NCI-H146 treated with DMSO at 0.1 percent for 48 hours (cell line): ENCODE data around the gene TRIM43B.
"Not testable (repeated sequence)": the region's sequence is repeated elsewhere in the genome, so short reads cannot be mapped to it uniquely, and the experiment has no call there.

Experiments
- DNase-seq: peaks from one replicate; lab custom pipeline; 2025; ENCODE audit not compliant: unreplicated experiment; lab: John Stamatoyannopoulos, UW

The TRIM43B gene

DNA sequence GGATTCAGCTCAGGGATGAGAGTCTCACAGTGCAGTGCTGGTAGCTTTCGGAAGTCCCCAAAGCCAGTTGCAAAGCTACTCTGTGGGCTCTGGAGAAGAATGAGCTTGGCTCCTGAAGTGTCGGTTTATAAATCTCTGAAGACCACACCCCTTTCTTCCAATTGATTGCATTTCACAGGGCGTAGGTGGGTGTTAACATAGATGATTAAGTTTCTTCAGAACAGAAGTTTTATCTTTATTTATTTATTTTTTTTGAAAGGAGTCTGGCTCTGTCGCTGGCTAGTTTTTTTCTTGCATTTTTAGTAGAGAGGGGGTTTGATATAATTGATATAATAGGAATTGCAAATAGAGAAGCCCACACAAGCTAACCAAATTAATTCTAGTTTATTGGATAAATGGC is at the start of gene TRIM43B:
TSS of gene TRIM43B (minus strand) at position 101 of the 400 bp plus-strand sequence. CDS start 2,040 bp downstream, outside the sequence.
- DNase-seq, result not testable (repeated sequence)

DNA sequence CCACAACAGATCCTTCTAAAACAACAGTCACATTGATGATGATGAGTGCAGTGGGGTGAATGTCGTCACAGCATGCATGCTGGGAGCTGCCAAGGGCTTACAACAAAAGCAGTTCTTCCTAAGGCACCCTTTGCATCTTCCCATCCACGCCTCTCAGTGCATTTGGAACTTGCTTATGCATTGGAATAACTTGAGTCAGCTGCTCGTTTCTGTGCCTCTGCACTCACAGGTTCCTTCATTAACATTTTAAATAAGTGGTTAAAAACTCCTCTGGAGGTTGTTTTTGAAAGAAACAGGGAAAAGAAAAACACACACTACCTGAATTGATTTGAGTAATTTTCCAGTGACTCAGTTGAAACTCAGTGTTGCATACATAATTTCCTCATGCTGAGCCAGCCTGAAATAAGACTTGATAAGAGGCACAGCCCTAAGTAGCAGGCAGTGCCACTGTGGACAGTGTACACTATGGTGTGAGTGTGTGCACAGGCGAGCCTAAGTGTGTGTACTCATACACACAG is 46.8 kb upstream of the TRIM43B start:
- DNase-seq, result no peak

DNA sequence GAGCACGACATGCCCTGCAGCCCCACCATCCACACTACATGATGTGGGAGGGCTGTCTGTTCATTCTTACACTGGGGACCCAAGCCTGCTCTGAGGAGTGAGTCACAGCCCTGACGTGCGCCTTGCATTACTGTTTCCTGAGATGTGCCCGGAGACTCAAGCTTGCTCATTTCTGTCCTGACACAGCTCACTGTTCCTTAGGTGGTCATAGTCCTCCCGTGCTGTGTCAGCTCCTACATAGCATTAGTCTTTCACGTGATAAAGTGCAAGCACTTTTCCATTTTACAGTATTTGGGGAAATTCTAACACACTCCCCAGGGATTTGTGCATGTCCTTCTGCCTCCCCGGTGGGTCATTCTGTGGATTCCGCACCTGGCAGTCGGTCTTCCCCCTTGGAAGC is 46.2 kb upstream of the TRIM43B start:
- DNase-seq, result no peak

DNA sequence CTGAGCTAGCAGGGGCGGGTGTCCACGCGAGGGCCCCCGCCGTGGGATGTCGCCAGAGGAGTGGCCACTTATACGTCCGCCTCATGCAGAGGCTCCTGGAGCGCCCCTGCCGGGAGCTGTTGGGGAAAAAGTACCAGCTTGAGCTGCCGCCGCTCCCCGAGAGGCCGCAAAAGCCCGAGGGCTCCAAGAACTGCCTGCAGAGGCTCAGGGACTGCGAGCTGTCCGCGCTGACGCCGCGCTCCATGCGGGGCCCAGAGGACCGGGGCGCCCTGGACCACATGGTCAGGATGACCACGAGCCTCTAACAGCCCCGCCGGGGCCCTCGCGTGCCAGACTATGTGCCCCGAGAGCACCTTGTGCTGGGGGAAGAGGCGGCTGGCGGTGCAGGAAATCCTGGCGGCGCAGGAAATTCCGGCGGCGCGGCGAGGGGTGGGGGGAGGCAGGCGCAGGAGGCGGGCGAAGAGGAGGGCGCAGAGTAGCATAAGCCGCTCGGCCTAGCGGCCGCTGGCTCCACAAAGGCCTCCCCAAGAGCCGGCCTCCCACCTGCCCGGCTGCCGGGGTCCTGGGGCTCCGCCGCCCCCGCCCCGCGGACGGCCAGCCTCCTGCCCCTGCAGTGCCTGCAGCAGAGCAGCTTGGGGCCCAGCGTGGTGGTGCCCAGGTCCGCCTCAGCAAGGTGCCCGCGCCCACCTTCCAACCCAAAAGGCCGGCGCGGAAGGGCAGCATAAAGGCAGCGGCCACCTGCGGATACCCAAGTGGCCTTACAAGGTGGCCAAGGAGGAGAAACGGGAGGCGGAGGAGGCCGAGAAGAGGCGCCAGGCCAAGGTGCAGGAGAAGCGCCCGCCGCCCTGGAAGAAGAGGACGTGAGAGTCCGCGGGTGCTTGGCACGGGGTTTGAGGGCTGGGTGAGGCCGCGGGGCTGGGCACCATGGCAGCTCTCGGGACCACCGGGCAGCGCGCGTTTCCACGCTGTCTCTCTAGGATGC is 42.1 kb upstream of the TRIM43B start:
- peak; percentile 63 for DNase-seq

DNA sequence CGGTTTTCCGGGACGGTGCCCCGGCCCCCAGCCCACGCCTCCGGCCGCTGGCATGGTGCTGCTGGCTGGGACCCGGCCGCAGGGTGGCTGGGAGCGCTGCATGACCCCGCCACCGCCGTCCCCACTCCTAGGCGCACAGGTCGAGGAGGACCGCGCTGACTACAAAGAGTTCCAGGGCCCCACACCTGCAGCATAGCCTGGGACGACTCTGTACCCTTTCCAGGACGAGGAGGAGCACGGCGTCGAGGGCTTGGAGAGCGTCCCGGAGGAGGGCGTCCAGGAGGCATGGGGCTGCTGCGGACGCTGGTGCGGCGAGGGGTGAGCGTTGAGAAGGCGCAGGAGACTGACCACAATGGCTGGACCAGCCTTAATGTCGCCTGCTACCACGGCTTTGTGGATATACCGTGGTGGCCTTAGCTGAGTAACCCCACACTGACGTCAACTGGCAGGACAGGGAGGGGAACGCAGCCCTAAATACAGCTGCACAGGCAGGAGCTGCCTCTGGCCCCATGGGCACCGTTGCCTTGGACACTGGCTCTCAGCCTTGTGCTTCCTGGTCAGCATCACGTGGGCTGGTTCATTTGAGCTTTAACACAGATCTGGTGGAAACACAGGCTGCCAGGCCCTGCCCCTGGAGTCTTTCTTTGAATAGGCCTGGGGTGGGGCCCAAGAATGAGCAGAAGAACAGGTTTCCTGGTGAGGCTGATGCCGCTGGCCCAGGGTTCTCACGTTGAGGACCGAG is 40.9 kb upstream of the TRIM43B start:
- DNase-seq, result peak; percentile 42

DNA sequence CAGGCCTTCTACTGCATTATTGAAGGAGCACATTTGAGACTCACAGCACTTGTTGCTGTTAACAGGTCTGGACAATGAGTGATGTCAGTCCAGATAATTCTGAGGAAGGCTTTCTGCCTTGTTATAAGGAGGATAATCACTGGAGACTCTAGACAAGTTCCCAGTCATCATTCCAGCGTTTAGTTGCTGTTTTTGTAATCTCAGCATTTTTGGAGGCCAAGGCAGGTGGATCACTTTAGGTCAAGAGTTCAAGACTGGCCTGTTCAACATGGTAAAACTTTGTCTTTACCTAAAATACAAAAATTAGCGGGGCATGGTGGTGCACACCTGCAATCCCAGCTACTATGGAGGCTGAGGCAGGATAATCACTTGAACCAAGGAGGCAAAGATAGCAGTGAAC is 39.6 kb upstream of the TRIM43B start:
- no peak for DNase-seq

DNA sequence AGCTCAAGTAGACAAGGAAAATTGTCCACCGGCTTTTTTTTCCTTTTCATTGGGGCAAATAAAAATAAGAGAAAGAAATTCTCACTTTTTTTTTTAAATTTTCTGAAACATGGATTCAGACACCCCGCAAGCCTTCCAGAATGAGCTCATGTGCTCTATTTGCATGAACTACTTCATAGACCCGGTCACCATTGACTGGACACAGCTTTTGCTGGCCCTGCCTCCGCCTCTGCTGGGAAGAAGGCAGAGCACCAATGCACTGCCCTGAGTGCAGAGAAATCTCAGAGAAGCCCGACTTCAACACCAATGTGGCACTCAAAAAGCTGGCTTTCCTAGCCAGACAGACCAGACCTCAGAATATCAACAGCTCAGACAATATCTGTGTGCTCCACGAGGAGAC is 30.2 kb upstream of the TRIM43B start:
- DNase-seq, result no peak

DNA sequence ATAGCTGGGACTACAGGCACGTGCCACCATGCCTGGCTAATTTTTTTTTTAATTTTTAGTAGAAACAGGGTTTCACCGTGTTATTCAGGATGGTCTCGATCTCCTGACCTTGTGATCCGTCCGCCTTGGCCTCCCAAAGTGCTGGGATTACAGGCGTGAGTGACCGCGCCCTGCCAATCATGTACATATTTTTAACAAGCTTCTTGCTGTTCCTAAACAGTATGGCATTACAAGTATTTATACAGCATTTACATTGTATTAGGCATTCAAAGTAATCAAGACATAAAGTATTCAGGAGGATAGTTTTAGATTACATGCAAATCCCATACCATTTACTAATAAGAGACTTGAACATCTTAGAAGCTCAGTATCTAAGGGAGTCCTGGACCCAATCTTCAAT is 29.7 kb upstream of the TRIM43B start:
- DNase-seq, result not testable (repeated sequence)

DNA sequence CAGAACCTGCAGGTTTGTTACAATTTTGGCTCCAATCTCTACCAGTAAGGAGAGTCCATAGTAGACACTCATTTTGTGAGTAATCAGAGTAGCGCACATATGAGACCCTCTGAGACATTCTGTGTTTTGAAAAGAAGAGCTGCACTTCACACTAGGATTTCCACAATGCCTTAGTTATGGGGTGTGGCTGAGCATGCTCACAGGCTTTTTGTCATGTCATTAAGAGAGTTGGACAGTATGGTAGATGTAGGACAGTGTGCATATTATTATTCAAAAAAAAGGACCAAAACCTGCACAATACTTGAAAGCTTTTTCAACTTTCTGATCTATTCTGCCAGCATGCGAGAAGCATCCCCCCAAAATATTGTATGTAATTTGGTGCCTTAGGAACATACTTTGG is 24.9 kb upstream of the TRIM43B start:
- no peak for DNase-seq

DNA sequence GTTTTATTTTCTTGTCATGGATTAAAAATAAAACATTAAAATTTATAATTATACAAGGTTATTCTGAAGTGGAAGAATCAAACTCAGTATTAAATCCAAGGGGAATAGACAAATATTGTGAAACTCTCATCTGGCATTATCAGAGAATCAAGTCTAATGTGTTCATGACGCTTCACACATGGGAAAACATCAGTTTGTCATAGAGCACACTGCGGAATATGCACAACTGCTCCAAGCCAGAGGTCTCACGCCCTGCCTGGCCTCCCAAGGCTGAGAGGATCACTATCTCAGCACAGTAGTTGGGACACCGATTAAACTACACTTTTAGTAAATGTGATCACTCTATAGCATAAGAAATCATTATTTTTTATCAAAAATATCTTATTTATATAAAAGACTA is 20.7 kb upstream of the TRIM43B start:
- DNase-seq, result no peak

DNA sequence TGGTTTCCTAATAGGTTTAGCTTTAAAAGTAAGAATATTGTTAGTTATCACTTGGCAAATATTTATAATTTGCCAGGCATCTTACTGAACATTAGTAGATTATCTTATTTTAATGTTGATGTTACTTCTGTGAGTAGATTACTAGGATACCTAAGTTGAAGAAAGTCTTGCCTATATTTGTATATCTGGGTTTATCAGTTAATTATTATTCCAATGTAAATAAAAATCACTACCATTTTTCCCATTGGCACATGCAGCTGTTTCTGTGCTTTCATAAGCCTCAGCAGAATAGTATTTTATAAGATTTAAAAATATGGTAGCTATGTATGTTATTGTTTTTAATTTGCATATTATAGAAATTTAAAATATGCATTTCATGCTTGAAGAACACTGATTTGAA is 16.3 kb upstream of the TRIM43B start:
- no peak for DNase-seq

DNA sequence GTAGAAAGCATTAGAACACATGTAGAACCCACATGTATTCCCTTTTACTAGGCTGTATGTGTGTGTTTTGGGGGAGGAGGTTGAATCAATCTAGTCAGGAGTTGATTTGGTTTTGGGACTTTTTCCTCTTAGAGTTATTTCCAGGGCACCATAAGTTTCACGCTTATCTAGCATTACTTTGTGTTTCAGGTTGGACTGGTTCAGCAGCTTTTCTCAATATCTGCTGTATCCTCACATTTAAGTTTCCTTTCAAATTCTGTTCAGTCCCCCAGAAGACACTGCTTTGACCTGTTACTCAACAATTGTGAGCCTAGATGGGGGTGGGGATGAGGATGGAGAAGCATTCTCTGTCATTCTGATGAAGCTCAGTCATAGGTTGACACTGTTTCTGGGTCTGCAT is 7.5 kb upstream of the TRIM43B start:
- not testable (repeated sequence) for DNase-seq

DNA sequence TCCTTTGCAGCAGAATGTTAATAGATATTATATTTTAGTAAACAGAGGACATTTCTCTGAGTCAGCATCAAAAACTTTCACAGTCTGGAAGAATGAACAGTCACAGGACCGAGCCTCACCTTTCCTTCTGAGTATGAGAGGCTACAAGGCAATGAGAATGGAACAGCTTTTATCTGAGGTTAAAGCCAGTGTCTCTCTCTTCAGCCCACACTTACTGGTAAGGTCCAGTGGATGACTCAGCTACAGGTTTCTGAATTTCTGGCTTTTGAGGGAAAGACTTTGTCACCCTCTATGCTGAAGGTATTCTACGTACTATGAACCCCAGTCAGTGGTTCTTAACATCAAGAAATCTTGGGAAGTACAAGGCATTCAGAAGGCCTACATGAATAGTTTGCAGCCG is 9.5 kb downstream of the TRIM43B start:
- DNase-seq, result not testable (repeated sequence)

DNA sequence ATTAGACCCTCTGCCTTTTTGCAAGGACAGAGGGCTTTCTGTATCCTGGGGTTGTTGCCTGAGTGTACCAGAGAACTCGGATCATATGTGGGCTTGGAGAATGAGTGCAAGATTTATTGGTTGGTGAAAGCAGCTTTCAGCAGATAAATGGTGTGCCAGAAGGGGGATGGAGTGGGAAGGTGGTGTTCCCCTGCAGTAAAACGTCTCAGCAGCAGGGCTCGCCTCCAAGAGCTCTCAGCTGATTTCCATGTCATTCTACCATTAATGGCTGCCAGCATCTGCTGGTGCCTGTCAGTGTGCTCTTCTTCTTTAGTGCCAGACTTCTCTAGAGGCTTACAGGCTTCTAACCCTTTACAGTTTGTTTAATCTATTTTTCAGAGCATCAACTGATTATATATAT is 16.6 kb downstream of the TRIM43B start:
- not testable (repeated sequence) for DNase-seq

DNA sequence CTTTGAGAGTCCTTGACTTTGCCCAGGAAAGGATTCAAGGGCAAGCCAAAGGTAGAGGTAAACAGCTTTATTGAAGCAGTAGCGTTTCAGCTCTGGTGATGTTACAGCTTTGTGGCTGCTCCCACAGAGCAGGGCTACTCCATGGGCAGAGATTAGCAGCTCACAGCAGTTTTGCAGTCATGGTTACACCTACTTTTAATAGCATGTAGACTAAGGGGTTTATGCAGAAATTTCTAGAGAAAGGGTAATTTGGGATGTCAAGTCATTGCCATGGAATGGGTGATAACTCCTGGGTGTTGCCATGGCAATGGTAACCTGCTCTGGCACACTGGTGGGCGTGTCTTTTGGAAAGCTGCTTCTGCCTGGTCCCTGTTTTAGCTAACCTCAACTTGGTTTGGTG is 18.0 kb downstream of the TRIM43B start:
- DNase-seq, result not testable (repeated sequence)

DNA sequence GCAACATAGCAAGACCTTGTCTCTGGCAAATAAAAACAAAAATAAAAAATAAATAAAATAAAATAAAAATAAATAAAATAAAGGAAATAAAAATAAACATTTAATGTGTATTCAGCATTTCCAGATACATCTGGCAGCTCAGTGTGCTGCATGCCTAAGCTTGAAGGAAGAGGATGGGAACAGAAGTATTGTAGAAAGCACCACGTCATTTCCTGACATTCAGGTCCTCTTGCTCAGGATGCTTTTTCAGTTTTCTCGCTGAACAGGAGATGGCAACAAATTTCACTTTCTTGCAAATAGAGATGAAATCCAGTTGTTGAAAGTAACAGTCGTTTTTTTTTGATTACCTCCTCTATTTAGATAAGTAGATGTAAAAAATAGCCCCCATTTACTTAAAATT is 21.3 kb downstream of the TRIM43B start:
- not testable (repeated sequence) for DNase-seq

DNA sequence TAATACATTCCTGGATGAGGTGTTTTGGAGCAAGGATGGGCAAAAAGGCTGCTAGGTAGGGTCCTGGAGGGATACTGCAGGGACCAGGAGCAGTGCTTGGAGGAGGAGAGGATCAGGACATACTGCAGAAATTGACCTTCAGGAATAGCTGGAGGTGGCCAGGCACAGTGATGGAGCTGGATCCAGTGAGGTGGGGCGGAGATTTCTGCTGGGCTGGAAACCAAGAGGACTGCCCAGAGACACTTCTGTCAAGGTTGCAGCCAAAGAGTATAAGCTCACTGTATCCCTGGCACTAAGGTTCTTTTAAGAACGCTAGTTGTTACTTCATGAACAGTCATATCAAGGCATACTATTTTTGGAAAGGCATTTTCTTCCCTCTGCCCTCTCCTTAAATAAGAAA is 39.2 kb downstream of the TRIM43B start:
- not testable (repeated sequence) for DNase-seq

DNA sequence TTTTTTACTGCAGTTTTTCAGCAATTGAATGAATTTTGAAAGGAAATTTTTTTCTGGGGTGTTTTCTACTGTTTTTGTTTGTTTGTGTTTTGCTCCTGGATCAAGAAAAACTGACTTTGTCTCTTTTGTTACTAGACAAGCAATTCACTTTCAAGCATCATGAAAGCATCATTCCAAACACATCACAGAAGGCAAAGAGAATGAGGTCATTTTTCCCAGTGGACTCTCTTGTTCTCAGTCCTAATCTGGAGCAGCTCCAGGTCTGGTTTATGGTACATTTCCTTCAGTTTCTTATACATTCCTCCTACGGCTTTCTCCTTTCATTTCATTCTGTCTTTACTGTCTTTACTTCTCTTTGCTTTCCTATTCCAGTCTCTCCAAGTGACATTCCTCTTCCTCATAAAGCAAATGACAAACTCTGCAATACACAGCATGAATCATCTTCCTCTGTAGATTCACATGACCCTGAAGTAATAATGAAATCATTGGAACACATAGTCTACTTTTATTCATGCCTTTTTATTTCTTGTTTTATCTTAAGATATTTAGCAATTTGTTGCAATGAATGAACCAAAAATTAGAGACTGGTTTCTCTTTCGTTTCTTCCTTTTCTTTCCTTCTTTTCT is 42.0 kb downstream of the TRIM43B start:
- DNase-seq, result not testable (repeated sequence)

DNA sequence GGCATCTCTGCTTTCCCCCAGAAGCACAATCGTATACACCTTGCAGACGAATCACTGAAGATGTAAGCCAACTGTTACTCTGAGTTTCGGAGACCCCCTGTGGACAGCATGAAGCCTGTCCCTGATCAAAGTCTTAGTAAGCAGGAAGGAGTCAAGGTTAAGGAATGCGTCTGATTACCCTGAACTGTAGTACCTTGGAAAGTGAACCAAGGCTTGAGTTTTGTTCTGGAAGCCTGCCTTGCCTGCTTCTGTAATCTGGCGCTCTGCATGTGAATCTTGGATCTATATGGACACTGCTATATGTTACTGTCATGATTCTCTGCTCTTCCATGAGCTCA is 48.7 kb downstream of the TRIM43B start:
- not testable (repeated sequence) for DNase-seq

DNA sequence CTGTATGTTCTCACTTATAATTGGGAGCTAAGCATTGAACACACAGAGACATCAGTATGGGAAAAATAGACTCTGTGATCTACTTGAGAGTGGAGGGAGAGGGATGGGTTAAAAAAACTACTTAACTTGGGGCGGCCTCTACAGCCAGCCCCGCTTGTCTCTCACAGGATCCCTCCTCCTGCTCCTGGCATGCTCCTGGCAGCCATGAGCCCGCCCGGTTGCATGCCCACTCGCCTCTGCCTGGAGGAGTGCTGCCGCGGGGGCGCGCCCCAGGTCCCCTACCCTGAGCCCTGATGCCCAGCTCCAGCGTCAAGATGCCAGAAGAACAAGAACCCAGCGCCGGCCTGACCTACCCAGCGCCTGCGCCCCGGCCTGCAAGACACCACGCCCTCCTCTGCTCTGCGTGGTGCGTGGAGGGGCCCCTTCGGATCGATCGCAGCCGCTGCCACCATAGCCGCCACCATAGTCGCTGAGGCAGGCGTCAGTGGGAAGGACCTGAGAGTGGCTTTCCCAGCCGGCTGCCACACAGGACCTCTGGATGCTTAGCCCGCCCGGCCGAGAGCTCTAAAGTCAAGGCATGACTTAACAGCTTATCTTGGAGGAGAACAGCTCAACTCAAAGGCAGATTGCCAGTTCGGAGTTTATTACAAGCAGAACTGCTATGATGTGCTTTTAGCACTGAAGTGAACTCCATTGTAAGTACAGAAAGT is 49.2 kb downstream of the TRIM43B start:
- DNase-seq, result not testable (repeated sequence)
